MM.1S (cell line): Measurements from ENCODE around the gene KRTAP10-5.

Experiments
- DNase-seq: peaks from one replicate; pipeline ENCODE4 v3.0.0-alpha.2; 2015
- H2AFZ ChIP-seq: fragments of 300-600 bp; sonication (generic); 2 replicates; pipeline ENCODE4 v1.6.0; 2016; ENCODE audit warnings: antibody characterized with exemption, low read length
- H3F3A ChIP-seq: fragments of 300-600 bp; sonication (generic); 2 replicates; pipeline ENCODE4 v1.6.1; 2016; ENCODE audit warnings: mild to moderate bottlenecking, antibody characterized with exemption, low read length, moderate library complexity, mixed read lengths; ENCODE audit not compliant: insufficient read depth
- H3K27ac ChIP-seq: fragments of 300-600 bp; sonication (generic); 2 replicates; pipeline ENCODE4 v1.5.1; 2016; ENCODE audit warnings: mild to moderate bottlenecking, low read length
- H3K27me3 ChIP-seq: fragments of 300-600 bp; sonication (generic); replicated peaks from 2 replicates; pipeline ENCODE4 v1.6.0; 2016; ENCODE audit warnings: low read length; ENCODE audit not compliant: insufficient read depth
- H3K36me3 ChIP-seq: fragments of 300-600 bp; sonication (generic); replicated peaks from 2 replicates; pipeline ENCODE4 v1.6.1; 2016; ENCODE audit warnings: mild to moderate bottlenecking, low read length, mixed read lengths; ENCODE audit not compliant: insufficient read depth
- H3K4me1 ChIP-seq: fragments of 300-600 bp; sonication (generic); 2 replicates; pipeline ENCODE4 v1.6.1; 2016; ENCODE audit warnings: low read length, mixed read lengths
- H3K4me2 ChIP-seq: fragments of 300-600 bp; sonication (generic); 2 replicates; pipeline ENCODE4 v1.6.0; 2016; ENCODE audit warnings: low read depth, low read length
- H3K4me3 ChIP-seq: fragments of 300-600 bp; sonication (generic); 2 replicates; pipeline ENCODE4 v1.5.1; 2016; ENCODE audit warnings: low read length, mixed read lengths
- H3K79me2 ChIP-seq: fragments of 300-600 bp; sonication (generic); 2 replicates; pipeline ENCODE4 v1.6.1; 2016; ENCODE audit warnings: mixed run types, low read length, mixed read lengths
- H3K9ac ChIP-seq: fragments of 300-600 bp; sonication (generic); 2 replicates; pipeline ENCODE4 v1.6.1; 2016; ENCODE audit warnings: low read length, mixed read lengths
- H3K9me2 ChIP-seq: fragments of 300-600 bp; sonication (generic); replicated peaks from 2 replicates; pipeline ENCODE4 v1.6.1; 2016; ENCODE audit warnings: mild to moderate bottlenecking, low read length, mixed read lengths; ENCODE audit not compliant: insufficient read depth
- H3K9me3 ChIP-seq: fragments of 300-600 bp; sonication (generic); replicated peaks from 2 replicates; pipeline ENCODE4 v1.6.1; 2016; ENCODE audit warnings: mild to moderate bottlenecking, low read length, mixed read lengths; ENCODE audit not compliant: insufficient read depth
- H4K20me1 ChIP-seq: fragments of 300-600 bp; sonication (generic); 2 replicates; pipeline ENCODE4 v1.6.1; 2016; ENCODE audit warnings: mild to moderate bottlenecking, low read length, moderate library complexity, mixed read lengths; ENCODE audit not compliant: insufficient read depth
- CTCF ChIP-seq: fragments of 300-600 bp; sonication (generic); IDR thresholded peaks from 2 replicates; pipeline ENCODE4 v1.5.1; 2016; ENCODE audit warnings: antibody characterized with exemption, low read length, mixed read lengths
- EZH2 ChIP-seq: fragments of 300-600 bp; sonication (generic); optimal IDR thresholded peaks from 2 replicates; pipeline ENCODE3; 2017; ENCODE audit warnings: low read depth, mild to moderate bottlenecking, antibody characterized with exemption, low read length, mixed read lengths
- EZH2phosphoT487 ChIP-seq: fragments of 300-600 bp; sonication (generic); IDR thresholded peaks from 2 replicates; pipeline ENCODE4 v1.6.1; 2018; ENCODE audit warnings: antibody characterized with exemption, low read length

KRTAP10-5 gene

GRCh38 chr21:44615911-44616590, 35.6 kb upstream of the KRTAP10-5 start:
- H3K27me3 ChIP-seq: peaks cover 94% of the 10 kb centered on the region
- H3K9me2 ChIP-seq: no peaks in the 10 kb centered on the region
- no peaks in the 10 kb centered on the region for H3K9me3 ChIP-seq
- no peaks in the 10 kb centered on the region for H4K20me1 ChIP-seq
- no peak overlapping the region for H3K4me3 ChIP-seq
- TF ChIP-seq EZH2phosphoT487: no peak
- no peak for TF ChIP-seq CTCF
- H3K4me1 ChIP-seq: no peaks in the 10 kb centered on the region
- no peaks in the 10 kb centered on the region for H3K79me2 ChIP-seq
- DNase-seq: no peak
- H3K9ac ChIP-seq: no peak overlapping the region
- H3F3A ChIP-seq: no peaks in the 10 kb centered on the region
- H3K36me3 ChIP-seq: no peaks in the 10 kb centered on the region
- H3K27ac ChIP-seq: no peak overlapping the region
- H2AFZ ChIP-seq: no peak overlapping the region
- H3K4me2 ChIP-seq: no peak overlapping the region

GRCh38 chr21:44615466-44615865, 35.1 kb upstream of the KRTAP10-5 start:
- Histone ChIP-seq H3K4me1 (no peaks in the 10 kb centered on the region), H3K27me3 (peaks cover 88% of the 10 kb centered on the region), H3K9me2 (no peaks in the 10 kb centered on the region), H3K27ac (no peak overlapping the region), H3K79me2 (no peaks in the 10 kb centered on the region), H2AFZ (no peak overlapping the region), H3K4me2 (no peak overlapping the region), H3K36me3 (no peaks in the 10 kb centered on the region), H3K9ac (no peak overlapping the region), H4K20me1 (no peaks in the 10 kb centered on the region), H3F3A (no peaks in the 10 kb centered on the region), H3K9me3 (no peaks in the 10 kb centered on the region), H3K4me3 (no peak overlapping the region)
- no peak for DNase-seq
- no peak for TF ChIP-seq EZH2
- no peak for TF ChIP-seq EZH2phosphoT487
- TF ChIP-seq CTCF: no peak

GRCh38 chr21:44614961-44615391, 34.6 kb upstream of the KRTAP10-5 start:
- no peaks in the 10 kb centered on the region for H4K20me1 ChIP-seq
- no peaks in the 10 kb centered on the region for H3K9me2 ChIP-seq
- H3K9ac ChIP-seq: no peak overlapping the region
- H3K4me1 ChIP-seq: no peaks in the 10 kb centered on the region
- H3K27me3 ChIP-seq: peaks cover 85% of the 10 kb centered on the region
- DNase-seq: no peak
- no peaks in the 10 kb centered on the region for H3K79me2 ChIP-seq
- H3K9me3 ChIP-seq: no peaks in the 10 kb centered on the region
- no peak overlapping the region for H2AFZ ChIP-seq
- no peak overlapping the region for H3K4me3 ChIP-seq
- no peak overlapping the region for H3K4me2 ChIP-seq
- H3K27ac ChIP-seq: no peak overlapping the region
- TF ChIP-seq EZH2phosphoT487 (no peak), EZH2 (no peak), CTCF (no peak)
- H3F3A ChIP-seq: no peaks in the 10 kb centered on the region
- no peaks in the 10 kb centered on the region for H3K36me3 ChIP-seq
